ENCODE data around the gene XIRP1. TPM values are rescaled to one million over a fixed set of nuclear protein-coding genes. Genes with fewer than 3 reads are reported as not detected.

XIRP1 gene
- total RNA-seq, 1 experiment from 2014 or later = 0.59 TPM

- DNase-seq (ENCODE audit: low read depth) = no peak
Measured at GRCh38 chr3:39168156-39168780, 24.1 kb downstream of the XIRP1 start.

GRCh38 chr3:39166932-39167532 is 25.4 kb downstream of the XIRP1 start:
- DNase-seq (ENCODE audit: low read depth) = peak; percentile 80

- peak; percentile 95 for DNase-seq (ENCODE audit: low read depth)
Measured at GRCh38 chr3:39166134-39166710, 26.2 kb downstream of the XIRP1 start.

GRCh38 chr3:39165518-39165917 is 26.9 kb downstream of the XIRP1 start:
- no peak for DNase-seq (ENCODE audit: low read depth)

- DNase-seq (ENCODE audit: low read depth) = no peak
Measured at GRCh38 chr3:39164414-39164813, 28.0 kb downstream of the XIRP1 start.

- DNase-seq (ENCODE audit: low read depth) = no peak
Measured at GRCh38 chr3:39158148-39158715, 34.2 kb downstream of the XIRP1 start.

- DNase-seq (ENCODE audit: low read depth) = no peak
Measured at GRCh38 chr3:39157359-39157758, 35.0 kb downstream of the XIRP1 start.

GRCh38 chr3:39156421-39156820 is 36.0 kb downstream of the XIRP1 start:
- no peak for DNase-seq (ENCODE audit: low read depth)

- DNase-seq (ENCODE audit: low read depth) = no peak
Measured at GRCh38 chr3:39154280-39155021, 37.9 kb downstream of the XIRP1 start.

GRCh38 chr3:39153977-39154279 is 38.5 kb downstream of the XIRP1 start:
- DNase-seq (ENCODE audit: low read depth) = no peak

GRCh38 chr3:39150803-39151631 is 41.4 kb downstream of the XIRP1 start:
- peak; percentile 95 for DNase-seq (ENCODE audit: low read depth)

- DNase-seq (ENCODE audit: low read depth) = no peak
Measured at GRCh38 chr3:39150148-39150802, 42.1 kb downstream of the XIRP1 start.

- peak; percentile 55 for DNase-seq (ENCODE audit: low read depth)
Measured at GRCh38 chr3:39149498-39150147, 42.8 kb downstream of the XIRP1 start.

GRCh38 chr3:39149059-39149455 is 43.3 kb downstream of the XIRP1 start:
- DNase-seq (ENCODE audit: low read depth) = no peak

- DNase-seq (ENCODE audit: low read depth) = no peak
Measured at GRCh38 chr3:39148435-39149058, 43.8 kb downstream of the XIRP1 start.

GRCh38 chr3:39147711-39148434 is 44.5 kb downstream of the XIRP1 start:
- DNase-seq (ENCODE audit: low read depth) = peak; percentile 65

GRCh38 chr3:39146611-39147591 is 45.5 kb downstream of the XIRP1 start:
- DNase-seq (ENCODE audit: low read depth) = peak; percentile 93

GRCh38 chr3:39146083-39146501 is 46.3 kb downstream of the XIRP1 start:
- no peak for DNase-seq (ENCODE audit: low read depth)
